Mucosa of descending colon (tissue), 3 donors: ENCODE data around the gene ING1. TPM values are rescaled to one million over a fixed set of nuclear protein-coding genes. Genes with fewer than 3 reads are reported as not detected.

Experiments
- ATAC-seq: fragments of 200-7000 bp; cut with Tn5 transposase; one replicate; pipeline ENCODE4 v1.9.1; 2020; ENCODE audit warnings: mild to moderate bottlenecking, moderate library complexity
- DNase-seq, 3 donors: peaks; one replicate each; pipeline ENCODE4 v3.0.0-alpha.2; 2020
- H3K36me3 ChIP-seq: fragments of 200-600 bp; one replicate; pipeline ENCODE4 v1.8.0; 2021; ENCODE audit warnings: low read depth, mild to moderate bottlenecking
- H3K4me1 ChIP-seq: fragments of 200-600 bp; one replicate; pipeline ENCODE4 v1.8.0; 2021; ENCODE audit warnings: low read depth, mild to moderate bottlenecking
- H3K4me3 ChIP-seq: fragments of 200-600 bp; one replicate; pipeline ENCODE4 v1.8.0; 2021; ENCODE audit warnings: mild to moderate bottlenecking
- H3K9me3 ChIP-seq: fragments of 200-600 bp; one replicate; pipeline ENCODE4 v1.8.0; 2021; ENCODE audit warnings: mild to moderate bottlenecking
- intact Hi-C, 2 donors: fragments of 100-400 bp; cut with DNase I in 1 of 2; cut with micrococcal nuclease in 1 of 2; formaldehyde crosslinking; loops; one replicate each; pipeline versions ENCODE4 v1.11.0 to v1.11.1; 2022; cut with DNase I, micrococcal nuclease
- total RNA-seq, 3 donors: library from RNA; stranded (reverse); fragmentation: NEBNext Ultra II Directional in 2 of 3; extraction: Animal tissue kit (Norgen Biotek cat#: 25700) in 2 of 3; gene quantifications; one replicate each; pipeline versions ENCODE4 v1.2.1 to v1.2.4, GENCODE V29; 2021 to 2023
- TF ChIP-seq, protein P1 (sequence below): fragments of 200-600 bp; IDR thresholded peaks from one replicate; pipeline ENCODE4 v1.8.0; 2022; ENCODE audit warnings: antibody characterized with exemption, mild to moderate bottlenecking
- donor health status: DM: no; HTN: no; CAD: no; lungs with moderate emphysema.
- donor health status: DM: no; HTN: no; CAD: no.
- donor health status: DM: no; HTN: yes; CAD: no.

ING1 gene
- total RNA-seq, 3 donors from 2014 or later: 11.8 to 18.0 (median 13.8) TPM

DNA sequence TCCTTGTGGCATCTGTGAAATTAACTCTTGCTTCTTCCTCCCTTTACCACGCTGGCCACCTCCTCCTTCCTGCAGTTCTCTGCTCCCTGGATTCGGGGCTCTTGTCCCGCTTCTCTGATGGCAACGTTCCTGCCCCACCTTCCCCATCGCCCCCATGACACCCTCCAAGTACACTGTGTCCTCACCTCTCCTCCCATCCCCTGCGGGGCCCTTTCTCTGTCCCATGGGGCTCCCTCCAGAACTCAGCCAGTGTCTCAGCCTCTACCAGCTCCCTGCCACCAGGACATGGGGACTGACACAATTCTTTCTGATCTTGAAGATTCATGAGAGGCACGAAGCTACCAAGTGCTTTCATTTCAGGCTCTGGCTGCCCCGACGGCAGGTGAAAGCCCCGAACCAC lies 16.7 kb upstream of the ING1 start:
- no peaks in the 10 kb centered on the region for H3K36me3 ChIP-seq
- intact Hi-C loops: no loop called here
- DNase-seq: no peak
- TF ChIP-seq, protein P1, sequence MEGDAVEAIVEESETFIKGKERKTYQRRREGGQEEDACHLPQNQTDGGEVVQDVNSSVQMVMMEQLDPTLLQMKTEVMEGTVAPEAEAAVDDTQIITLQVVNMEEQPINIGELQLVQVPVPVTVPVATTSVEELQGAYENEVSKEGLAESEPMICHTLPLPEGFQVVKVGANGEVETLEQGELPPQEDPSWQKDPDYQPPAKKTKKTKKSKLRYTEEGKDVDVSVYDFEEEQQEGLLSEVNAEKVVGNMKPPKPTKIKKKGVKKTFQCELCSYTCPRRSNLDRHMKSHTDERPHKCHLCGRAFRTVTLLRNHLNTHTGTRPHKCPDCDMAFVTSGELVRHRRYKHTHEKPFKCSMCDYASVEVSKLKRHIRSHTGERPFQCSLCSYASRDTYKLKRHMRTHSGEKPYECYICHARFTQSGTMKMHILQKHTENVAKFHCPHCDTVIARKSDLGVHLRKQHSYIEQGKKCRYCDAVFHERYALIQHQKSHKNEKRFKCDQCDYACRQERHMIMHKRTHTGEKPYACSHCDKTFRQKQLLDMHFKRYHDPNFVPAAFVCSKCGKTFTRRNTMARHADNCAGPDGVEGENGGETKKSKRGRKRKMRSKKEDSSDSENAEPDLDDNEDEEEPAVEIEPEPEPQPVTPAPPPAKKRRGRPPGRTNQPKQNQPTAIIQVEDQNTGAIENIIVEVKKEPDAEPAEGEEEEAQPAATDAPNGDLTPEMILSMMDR: no peak
- H3K4me1 ChIP-seq: no peaks in the 10 kb centered on the region
- H3K9me3 ChIP-seq: no peaks in the 10 kb centered on the region
- H3K4me3 ChIP-seq: no peak overlapping the region
- ATAC-seq: no peak

DNA sequence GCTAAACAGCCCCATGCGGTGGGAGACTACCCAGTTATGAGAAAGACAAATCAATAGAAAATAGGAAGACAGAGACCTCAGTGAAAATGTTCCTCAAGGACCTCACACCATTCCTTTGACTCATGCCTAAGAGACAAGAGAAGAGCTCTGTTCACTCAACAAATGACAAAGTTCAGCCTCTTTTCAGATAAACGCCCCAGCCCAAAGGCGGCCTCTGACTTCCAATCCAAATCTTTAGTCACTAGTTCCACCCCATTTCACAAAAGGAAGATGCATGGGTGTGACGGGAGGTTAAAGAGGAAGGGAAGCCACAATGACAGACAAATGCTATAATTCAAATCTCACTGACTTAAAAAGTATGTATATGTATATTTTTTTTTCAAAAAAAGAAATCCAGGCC lies 15.7 kb upstream of the ING1 start:
- DNase-seq (no peak), ATAC-seq (no peak)
- intact Hi-C loops: no loop called here
- TF ChIP-seq, protein P1: no peak
- H3K36me3 ChIP-seq: no peaks in the 10 kb centered on the region
- H3K4me1 ChIP-seq: no peaks in the 10 kb centered on the region
- H3K4me3 ChIP-seq: no peak overlapping the region
- no peaks in the 10 kb centered on the region for H3K9me3 ChIP-seq

DNA sequence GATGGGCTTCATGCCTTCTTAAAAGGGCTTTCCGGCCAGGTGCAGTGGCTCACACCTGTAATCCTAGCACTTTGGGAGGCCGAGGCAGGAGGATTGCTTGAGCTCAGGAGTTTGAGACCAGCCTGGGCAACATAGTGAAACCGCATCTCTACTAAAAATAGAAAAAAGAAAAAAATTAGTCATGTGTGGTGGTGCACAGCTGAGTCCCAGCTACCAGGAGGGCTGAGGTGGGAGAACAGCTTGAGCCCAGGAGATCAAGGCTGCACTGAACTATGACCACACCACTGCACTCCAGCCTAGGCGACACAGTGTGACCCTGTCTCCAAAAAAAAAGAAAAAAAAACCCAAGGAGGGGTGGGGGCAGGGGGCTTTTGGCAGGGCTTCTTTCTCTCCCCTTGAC lies 14.8 kb upstream of the ING1 start:
- ATAC-seq: no peak
- Histone ChIP-seq H3K9me3 (no peaks in the 10 kb centered on the region), H3K4me3 (no peak overlapping the region), H3K4me1 (no peaks in the 10 kb centered on the region), H3K36me3 (no peaks in the 10 kb centered on the region)
- intact Hi-C loops: no loop called here
- TF ChIP-seq, protein P1: no peak
- DNase-seq: no peak

DNA sequence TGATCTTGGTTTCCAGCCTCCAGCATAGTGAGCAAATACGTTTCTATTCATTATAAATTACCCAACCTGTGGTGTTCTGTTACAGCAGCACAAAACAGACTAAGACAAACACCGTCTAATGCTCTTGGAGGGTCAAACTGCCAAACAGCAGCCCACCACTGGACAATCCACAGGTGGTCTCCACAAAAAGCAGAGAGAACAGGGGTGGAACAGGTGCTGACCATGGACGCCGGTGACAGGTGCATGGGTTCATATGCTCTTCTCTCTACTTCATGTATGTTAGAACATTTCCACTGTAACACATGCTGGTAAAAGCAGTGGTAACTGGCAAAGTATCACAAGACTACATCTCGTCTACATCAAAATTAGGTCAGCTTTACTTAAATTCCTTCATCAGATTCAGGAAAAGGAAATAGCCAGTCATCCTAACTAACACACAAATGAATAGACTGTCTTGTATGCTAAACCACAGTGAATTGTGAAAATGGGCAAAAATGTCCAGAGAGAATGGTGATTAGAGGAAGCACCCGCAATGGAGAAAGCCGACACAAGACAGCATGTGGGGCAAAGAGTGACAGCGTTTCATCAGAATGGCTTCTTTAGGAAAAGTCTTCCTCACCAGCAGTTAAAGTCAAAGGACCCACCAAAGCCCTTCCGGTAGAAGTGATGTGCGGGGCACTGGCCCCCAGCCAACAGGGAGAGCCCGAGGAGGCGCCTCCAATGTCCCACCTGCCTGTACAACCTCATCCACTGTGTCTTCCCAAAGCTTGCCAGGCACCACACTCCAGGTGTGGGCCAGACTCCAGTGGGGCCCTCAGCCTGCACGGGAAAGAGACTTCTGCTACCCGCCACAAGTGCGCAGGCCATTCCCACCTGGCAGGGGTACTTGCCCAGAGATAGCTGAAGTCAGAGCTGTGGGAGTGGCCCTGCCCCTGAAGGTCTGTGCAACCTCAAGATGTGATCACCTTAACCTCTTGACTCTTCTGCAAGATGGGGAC lies 14.1 kb upstream of the ING1 start:
- intact Hi-C loops: no loop called here
- DNase-seq (no peak), ATAC-seq (no peak)
- TF ChIP-seq, protein P1: no peak
- Histone ChIP-seq H3K4me1 (no peaks in the 10 kb centered on the region), H3K36me3 (no peaks in the 10 kb centered on the region), H3K4me3 (no peak overlapping the region), H3K9me3 (no peaks in the 10 kb centered on the region)

DNA sequence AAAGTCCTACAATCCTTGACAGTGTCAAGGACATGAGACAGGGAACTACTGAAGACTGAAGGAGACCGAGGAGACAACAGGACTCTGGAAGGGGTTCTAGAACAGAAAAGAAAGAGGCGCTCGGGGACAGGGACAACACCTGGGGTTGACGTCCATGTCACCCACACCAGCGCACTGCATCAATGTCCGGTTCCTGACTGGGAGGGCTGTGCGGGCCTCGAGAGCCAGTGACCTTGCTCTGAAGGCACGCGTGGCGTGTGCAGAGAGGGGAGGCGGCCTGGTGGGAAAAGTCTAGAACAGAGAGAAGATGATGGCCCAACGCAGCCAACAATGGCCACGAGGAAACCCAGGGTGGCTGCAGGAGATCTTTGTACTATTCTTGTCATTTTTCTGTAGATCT lies 13.3 kb upstream of the ING1 start:
- no peak for ATAC-seq
- DNase-seq: no peak
- Histone ChIP-seq H3K36me3 (no peaks in the 10 kb centered on the region), H3K4me1 (no peaks in the 10 kb centered on the region), H3K9me3 (no peaks in the 10 kb centered on the region), H3K4me3 (no peak overlapping the region)
- intact Hi-C loops: no loop called here
- TF ChIP-seq, protein P1: no peak
